GM21825 (cell line): ENCODE results near the gene CCSER1.
"Not testable (repeated sequence)": the region's sequence is repeated elsewhere in the genome, so short reads cannot be mapped to it uniquely, and the experiment has no call there.

Experiments used
- ATAC-seq: cut with Tn5 transposase; IDR thresholded peaks from one replicate; pipeline ENCODE4 v1.9.1; 2021; ENCODE audit warnings: mild to moderate bottlenecking, moderate library complexity; ENCODE audit not compliant: unreplicated experiment

The CCSER1 gene

GRCh38 chr4:91447168-91447567, 1320.0 kb downstream of the CCSER1 start:
- no peak for ATAC-seq

GRCh38 chr4:91448668-91449330, 1321.6 kb downstream of the CCSER1 start:
- no peak for ATAC-seq

- ATAC-seq: no peak
These were observed 1326.9 kb downstream of the CCSER1 start for GRCh38 chr4:91454111-91454510.

GRCh38 chr4:91462566-91462965, 1335.4 kb downstream of the CCSER1 start:
- not testable (repeated sequence) for ATAC-seq

GRCh38 chr4:91470671-91471070, 1343.5 kb downstream of the CCSER1 start:
- no peak for ATAC-seq

- no peak for ATAC-seq
These were observed 1344.1 kb downstream of the CCSER1 start for GRCh38 chr4:91471280-91471679.

- no peak for ATAC-seq
These were observed 1344.9 kb downstream of the CCSER1 start for GRCh38 chr4:91472046-91472445.

GRCh38 chr4:91485415-91485814, 1358.2 kb downstream of the CCSER1 start:
- no peak for ATAC-seq

GRCh38 chr4:91488946-91489345, 1361.8 kb downstream of the CCSER1 start:
- no peak for ATAC-seq

GRCh38 chr4:91497892-91498291, 1370.7 kb downstream of the CCSER1 start:
- no peak for ATAC-seq

- no peak for ATAC-seq
These were observed 1375.2 kb downstream of the CCSER1 start for GRCh38 chr4:91502365-91502764.

- no peak for ATAC-seq
These were observed 1386.1 kb downstream of the CCSER1 start for GRCh38 chr4:91513326-91513725.

- no peak for ATAC-seq
These were observed 1392.0 kb downstream of the CCSER1 start for GRCh38 chr4:91519155-91519554.

GRCh38 chr4:91525621-91526020, 1398.4 kb downstream of the CCSER1 start:
- ATAC-seq: no peak

GRCh38 chr4:91527056-91527455, 1399.9 kb downstream of the CCSER1 start:
- no peak for ATAC-seq

GRCh38 chr4:91567594-91567993, 1440.4 kb downstream of the CCSER1 start:
- ATAC-seq: no peak

- no peak for ATAC-seq
These were observed 1450.7 kb downstream of the CCSER1 start for GRCh38 chr4:91577864-91578263.

GRCh38 chr4:91590260-91590659, 1463.1 kb downstream of the CCSER1 start:
- no peak for ATAC-seq

- no peak for ATAC-seq
These were observed 1464.9 kb downstream of the CCSER1 start for GRCh38 chr4:91592125-91592524.

GRCh38 chr4:91596718-91597117, 1469.5 kb downstream of the CCSER1 start:
- ATAC-seq: no peak

- no peak for ATAC-seq
These were observed 1471.5 kb downstream of the CCSER1 start for GRCh38 chr4:91598696-91599095.

- no peak for ATAC-seq
These were observed 1473.1 kb downstream of the CCSER1 start for GRCh38 chr4:91600301-91600700.

GRCh38 chr4:91601401-91601800, 1474.2 kb downstream of the CCSER1 start:
- no peak for ATAC-seq
